Measurements from ENCODE around the gene CSGALNACT2. TPM values are rescaled to one million over a fixed set of nuclear protein-coding genes. Genes with fewer than 3 reads are reported as not detected.

Gene CSGALNACT2
- total RNA-seq, 1 donor: 31.8 TPM

GRCh38 chr10:43212043-43212721 is 73.9 kb downstream of the CSGALNACT2 start:
- Histone ChIP-seq H3K36me3 (ENCODE audit: insufficient read depth, low read length) (no peaks in the 10 kb centered on the region), H3K9me3 (ENCODE audit: low read depth, low read length) (no peaks in the 10 kb centered on the region), H3K4me1 (ENCODE audit: insufficient read depth, low read length) (no peaks in the 10 kb centered on the region), H4K20me1 (ENCODE audit: insufficient read depth, low read length) (no peaks in the 10 kb centered on the region), H3K27ac (ENCODE audit: low read depth, low read length) (no peak overlapping the region), H3K27me3 (ENCODE audit: insufficient read depth, low read length) (peaks cover 8% of the 10 kb centered on the region), H3K4me2 (ENCODE audit: insufficient read depth, low read length) (no peak overlapping the region), H3K79me2 (ENCODE audit: insufficient read depth, low read length) (no peaks in the 10 kb centered on the region), H3K4me3 (ENCODE audit: insufficient read depth, low read length) (no peak overlapping the region), H2AFZ (ENCODE audit: low read length) (no peak overlapping the region)
- DNase-seq (ENCODE audit: insufficient read length, low spot score, missing footprints): peak; percentile 71
- TF ChIP-seq CTCF (IDR thresholded peaks at IDR 0.05; ENCODE audit: extremely low read depth, low read depth, low read length): no peak

GRCh38 chr10:43214071-43214955 is 76.1 kb downstream of the CSGALNACT2 start:
- peaks cover 8% of the 10 kb centered on the region for H3K27me3 ChIP-seq (ENCODE audit: insufficient read depth, low read length)
- H2AFZ ChIP-seq (ENCODE audit: low read length): no peak overlapping the region
- H3K4me2 ChIP-seq (ENCODE audit: insufficient read depth, low read length): no peak overlapping the region
- no peak overlapping the region for H3K27ac ChIP-seq (ENCODE audit: low read depth, low read length)
- no peaks in the 10 kb centered on the region for H3K9me3 ChIP-seq (ENCODE audit: low read depth, low read length)
- no peaks in the 10 kb centered on the region for H3K4me1 ChIP-seq (ENCODE audit: insufficient read depth, low read length)
- DNase-seq (ENCODE audit: insufficient read length, low spot score, missing footprints): peak; percentile 96
- H3K36me3 ChIP-seq (ENCODE audit: insufficient read depth, low read length): no peaks in the 10 kb centered on the region
- no peaks in the 10 kb centered on the region for H3K79me2 ChIP-seq (ENCODE audit: insufficient read depth, low read length)
- TF ChIP-seq CTCF (IDR thresholded peaks at IDR 0.05; ENCODE audit: extremely low read depth, low read depth, low read length): no peak
- no peak overlapping the region for H3K4me3 ChIP-seq (ENCODE audit: insufficient read depth, low read length)
- H4K20me1 ChIP-seq (ENCODE audit: insufficient read depth, low read length): no peaks in the 10 kb centered on the region

GRCh38 chr10:43214956-43215561 is 76.8 kb downstream of the CSGALNACT2 start:
- Histone ChIP-seq H3K9me3 (ENCODE audit: low read depth, low read length) (no peaks in the 10 kb centered on the region), H3K4me2 (ENCODE audit: insufficient read depth, low read length) (no peak overlapping the region), H3K27ac (ENCODE audit: low read depth, low read length) (no peak overlapping the region), H4K20me1 (ENCODE audit: insufficient read depth, low read length) (no peaks in the 10 kb centered on the region), H3K4me1 (ENCODE audit: insufficient read depth, low read length) (no peaks in the 10 kb centered on the region), H3K4me3 (ENCODE audit: insufficient read depth, low read length) (no peak overlapping the region), H2AFZ (ENCODE audit: low read length) (no peak overlapping the region), H3K27me3 (ENCODE audit: insufficient read depth, low read length) (peaks cover 8% of the 10 kb centered on the region), H3K79me2 (ENCODE audit: insufficient read depth, low read length) (no peaks in the 10 kb centered on the region), H3K36me3 (ENCODE audit: insufficient read depth, low read length) (no peaks in the 10 kb centered on the region)
- no peak for DNase-seq (ENCODE audit: insufficient read length, low spot score, missing footprints)
- no peak for TF ChIP-seq CTCF (IDR thresholded peaks at IDR 0.05; ENCODE audit: extremely low read depth, low read depth, low read length)
